AG04449 (cell line): Measurements from ENCODE around the gene POU6F2.

Experiments used
- CTCF ChIA-PET: fragments of 350-600 bp; formaldehyde crosslinking; extraction: SDS; loops from one replicate; lab custom pipeline; 2021; ENCODE audit warnings: antibody characterized with exemption; lab: Yijun Ruan, JAX
- POLR2A ChIA-PET: fragments of 400-600, 350-600 bp; formaldehyde crosslinking; extraction: SDS; loops from one replicate; lab custom pipeline; 2020; ENCODE audit warnings: antibody characterized with exemption, inconsistent platforms; lab: Yijun Ruan, JAX
- DNase-seq: peaks from one replicate; pipeline ENCODE4 v3.0.0-alpha.2; 2010; ENCODE audit warnings: low read depth, low spot score
- H3K4me3 ChIP-seq: 2 replicates; pipeline ENCODE4 v1.5.1; 2011; ENCODE audit warnings: low read depth, mild to moderate bottlenecking, control low read depth, low read length
- CTCF ChIP-seq: IDR thresholded peaks from one replicate; pipeline ENCODE4 v1.5.1; 2011; ENCODE audit warnings: mild to moderate bottlenecking, moderate library complexity, low read length, control low read depth, inconsistent platforms; ENCODE audit not compliant: insufficient read depth; ENCODE audit errors: missing control alignments

The POU6F2 gene

GRCh38 chr7:39153647-39154046, 175.9 kb downstream of the POU6F2 start:
- POLR2A ChIA-PET: no interaction called here
- no peak overlapping the region for H3K4me3 ChIP-seq
- no peak for DNase-seq
- CTCF ChIA-PET: no interaction called here
- no peak for TF ChIP-seq CTCF

GRCh38 chr7:39154815-39155214, 177.1 kb downstream of the POU6F2 start:
- TF ChIP-seq CTCF: no peak

GRCh38 chr7:39158367-39158766, 180.7 kb downstream of the POU6F2 start:
- ChIA-PET CTCF (no interaction called here), POLR2A (no interaction called here)
- no peak for TF ChIP-seq CTCF
- H3K4me3 ChIP-seq: no peak overlapping the region
- no peak for DNase-seq

More at GRCh38 chr7:39154815-39155214, 177.1 kb downstream of the POU6F2 start:
- no peak for DNase-seq
- ChIA-PET CTCF (no interaction called here), POLR2A (no interaction called here)
- no peak overlapping the region for H3K4me3 ChIP-seq

GRCh38 chr7:39161903-39162302, 184.2 kb downstream of the POU6F2 start:
- CTCF ChIA-PET: no interaction called here
- DNase-seq: no peak
- no peak overlapping the region for H3K4me3 ChIP-seq
- TF ChIP-seq CTCF: no peak
- POLR2A ChIA-PET: no interaction called here

- H3K4me3 ChIP-seq: no peak overlapping the region
- TF ChIP-seq CTCF: no peak
- no peak for DNase-seq
- ChIA-PET CTCF (interaction anchor here (0.6 kb wide), 1 partner anchor 25 kb away, joined by 3 read pairs; no protein-coding TSS in a partner anchor), POLR2A (no interaction called here)
Measured at GRCh38 chr7:39164887-39165286, 187.2 kb downstream of the POU6F2 start.

- DNase-seq: no peak
- no peak overlapping the region for H3K4me3 ChIP-seq
- no peak for TF ChIP-seq CTCF
- ChIA-PET CTCF (no interaction called here), POLR2A (no interaction called here)
Measured at GRCh38 chr7:39168403-39169098, 190.8 kb downstream of the POU6F2 start.
